ENCODE data around the gene PCSK2.

Gene PCSK2

DNA sequence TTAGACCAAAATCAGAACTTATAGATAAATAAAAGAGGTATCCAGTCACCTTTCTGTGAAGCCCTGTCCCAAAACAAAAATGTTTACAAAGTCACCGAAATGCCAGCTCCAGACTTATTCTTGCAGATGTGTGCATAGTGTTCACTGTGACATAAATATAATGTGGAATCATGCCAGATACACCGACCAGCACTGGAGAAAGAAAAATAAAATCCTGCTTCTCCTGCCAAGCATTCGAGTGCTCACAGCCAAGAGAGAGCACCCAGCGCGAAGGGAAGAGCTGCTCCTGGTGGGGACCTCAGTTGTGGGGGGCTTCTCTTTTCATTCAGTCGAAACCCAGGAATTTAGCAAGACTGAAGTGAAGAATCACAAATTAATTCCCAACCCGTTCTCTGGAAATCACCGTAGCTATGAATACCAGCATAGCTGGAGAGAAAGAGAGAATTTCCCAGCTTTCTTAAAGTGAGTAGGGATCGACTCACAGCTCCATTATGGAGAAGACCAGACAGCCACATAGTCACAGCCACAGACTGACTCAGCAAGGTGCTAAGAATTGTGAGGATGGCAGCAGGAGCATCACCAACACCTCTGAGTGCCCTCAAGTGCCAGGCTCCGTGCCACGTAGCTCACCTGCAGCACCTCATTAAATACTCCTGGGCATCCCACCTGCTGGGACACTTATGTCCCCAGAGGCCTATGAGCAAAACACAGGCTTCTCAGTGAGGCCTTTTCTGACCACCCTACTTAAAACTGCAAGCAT is 271.2 kb downstream of the PCSK2 start:
- DNase-seq (ENCODE audit: low read depth), result no peak
- H3K4me3 ChIP-seq (ENCODE audit: low read depth, low read length), result no peak overlapping the region

DNA sequence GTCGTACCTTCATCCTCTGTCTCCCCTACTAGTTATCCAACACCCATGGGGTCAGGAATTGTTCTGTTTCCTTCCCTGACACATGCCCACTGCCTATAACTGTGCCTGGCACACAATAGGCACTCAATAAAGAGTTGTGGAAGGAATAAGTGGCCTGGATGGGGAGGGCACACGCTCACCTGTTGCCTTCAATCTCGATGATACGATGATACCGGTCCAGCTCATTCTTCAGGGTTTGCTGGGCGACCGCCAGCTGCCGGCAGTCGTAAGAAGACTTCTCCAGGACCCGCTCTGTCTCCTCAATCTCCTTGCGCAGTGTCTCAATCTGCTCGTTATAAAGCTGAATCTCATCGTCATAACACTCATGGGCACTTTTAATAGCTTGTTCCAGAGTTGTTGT is 271.8 kb downstream of the PCSK2 start:
- no peak overlapping the region for H3K4me3 ChIP-seq (ENCODE audit: low read depth, low read length)
- DNase-seq (ENCODE audit: low read depth), result no peak

DNA sequence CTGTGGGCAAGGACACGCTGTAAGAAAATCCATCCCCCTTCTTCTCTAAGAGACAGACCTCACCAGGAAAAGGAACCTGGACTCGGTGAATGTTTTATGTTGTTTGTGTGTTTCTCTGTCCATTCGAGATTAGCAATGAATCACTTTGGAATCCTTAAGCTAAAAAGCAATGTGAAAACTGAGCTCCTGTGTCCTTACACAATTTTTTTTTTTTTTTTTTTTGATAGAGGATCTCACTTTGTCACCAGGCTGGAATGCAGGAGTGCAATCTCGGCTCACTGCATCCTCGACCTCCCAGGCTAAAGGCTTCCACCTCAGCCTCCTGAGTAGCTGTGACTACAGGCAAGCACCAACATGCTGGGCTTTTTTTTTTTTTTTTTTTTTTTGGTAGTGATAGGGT is 272.2 kb downstream of the PCSK2 start:
- no peak for DNase-seq (ENCODE audit: low read depth)

DNA sequence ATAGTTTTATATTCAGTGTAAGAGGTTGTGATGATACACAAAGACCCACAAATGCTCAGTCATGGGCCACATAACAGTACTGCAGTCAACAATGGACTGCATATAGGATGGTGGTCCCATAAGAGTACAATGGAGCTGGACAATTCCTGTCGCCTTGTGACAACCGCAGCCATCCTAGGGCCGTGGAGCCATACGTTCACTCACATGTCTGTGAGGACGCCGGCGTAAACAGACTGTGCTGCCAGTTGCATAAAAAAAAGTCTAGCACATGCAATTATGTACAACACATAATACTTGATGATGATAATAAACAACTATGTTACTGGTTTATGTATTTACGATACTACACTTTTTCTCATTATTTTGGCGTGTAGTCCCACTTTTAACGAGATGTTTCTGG is 273.4 kb downstream of the PCSK2 start:
- no peak for DNase-seq (ENCODE audit: low read depth)
- no peak overlapping the region for H3K4me3 ChIP-seq (ENCODE audit: low read depth, low read length)

More for the DNA sequence above, 272.2 kb downstream of the PCSK2 start:
- H3K4me3 ChIP-seq (ENCODE audit: low read depth, low read length), result no peak overlapping the region

DNA sequence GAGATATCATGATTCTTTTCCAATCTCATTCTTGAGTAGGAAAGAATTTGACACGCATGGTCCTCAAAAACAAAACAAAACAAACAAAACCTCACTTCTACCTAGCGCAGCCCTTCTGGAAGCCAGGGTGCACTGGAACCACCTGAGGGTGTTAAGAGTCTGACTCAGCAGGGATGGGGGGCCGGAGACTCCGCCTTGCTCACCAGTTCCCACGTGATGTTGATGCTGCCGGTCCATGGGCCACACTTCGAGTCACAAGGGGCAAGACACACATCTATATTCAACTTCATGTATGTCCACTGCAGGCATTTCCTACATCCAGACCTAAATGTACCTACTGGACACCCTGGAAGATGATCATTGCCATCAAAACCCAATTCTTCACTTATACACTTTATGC is 274.0 kb downstream of the PCSK2 start:
- H3K4me3 ChIP-seq (ENCODE audit: low read depth, low read length), result no peak overlapping the region
- DNase-seq (ENCODE audit: low read depth), result no peak

DNA sequence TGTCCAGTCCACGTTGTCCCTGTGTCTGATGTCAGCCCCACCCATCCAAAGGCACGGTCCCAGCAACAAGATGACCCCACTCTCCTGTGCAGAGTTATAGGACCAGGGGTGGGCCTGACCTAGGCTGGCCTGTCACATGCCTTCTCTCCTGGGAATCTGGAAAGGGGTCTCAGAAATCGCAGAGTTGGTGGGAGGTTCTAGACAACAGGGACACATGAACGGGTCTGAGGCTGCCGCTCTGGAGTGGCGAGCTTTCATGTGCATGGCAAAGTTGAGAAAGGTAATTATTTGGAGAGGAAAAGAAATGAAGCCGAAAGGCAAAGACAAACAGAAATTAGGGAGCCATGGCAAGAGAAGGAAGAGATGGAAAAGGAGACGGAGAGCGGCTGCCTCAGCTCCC is 274.9 kb downstream of the PCSK2 start:
- DNase-seq (ENCODE audit: low read depth), result no peak
- no peak overlapping the region for H3K4me3 ChIP-seq (ENCODE audit: low read depth, low read length)

DNA sequence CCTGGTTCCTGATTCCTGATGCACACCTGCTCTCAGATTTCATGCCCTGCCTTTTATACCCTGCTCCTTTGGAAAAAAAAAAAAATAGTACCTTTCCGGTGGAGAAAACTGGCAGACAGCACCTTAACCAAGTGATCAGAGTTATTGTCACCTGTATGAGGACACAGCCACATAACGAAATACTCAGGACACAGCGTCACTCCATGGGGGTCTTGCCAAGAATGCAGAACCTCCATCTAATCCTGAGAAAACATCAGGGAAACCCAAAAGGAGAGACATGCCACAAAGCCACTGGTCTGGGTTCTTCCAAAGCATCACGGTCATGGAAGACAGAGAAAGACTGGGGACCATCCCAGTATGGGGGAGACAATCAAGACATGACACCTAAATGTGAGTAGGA is 275.3 kb downstream of the PCSK2 start:
- no peak for DNase-seq (ENCODE audit: low read depth)

DNA sequence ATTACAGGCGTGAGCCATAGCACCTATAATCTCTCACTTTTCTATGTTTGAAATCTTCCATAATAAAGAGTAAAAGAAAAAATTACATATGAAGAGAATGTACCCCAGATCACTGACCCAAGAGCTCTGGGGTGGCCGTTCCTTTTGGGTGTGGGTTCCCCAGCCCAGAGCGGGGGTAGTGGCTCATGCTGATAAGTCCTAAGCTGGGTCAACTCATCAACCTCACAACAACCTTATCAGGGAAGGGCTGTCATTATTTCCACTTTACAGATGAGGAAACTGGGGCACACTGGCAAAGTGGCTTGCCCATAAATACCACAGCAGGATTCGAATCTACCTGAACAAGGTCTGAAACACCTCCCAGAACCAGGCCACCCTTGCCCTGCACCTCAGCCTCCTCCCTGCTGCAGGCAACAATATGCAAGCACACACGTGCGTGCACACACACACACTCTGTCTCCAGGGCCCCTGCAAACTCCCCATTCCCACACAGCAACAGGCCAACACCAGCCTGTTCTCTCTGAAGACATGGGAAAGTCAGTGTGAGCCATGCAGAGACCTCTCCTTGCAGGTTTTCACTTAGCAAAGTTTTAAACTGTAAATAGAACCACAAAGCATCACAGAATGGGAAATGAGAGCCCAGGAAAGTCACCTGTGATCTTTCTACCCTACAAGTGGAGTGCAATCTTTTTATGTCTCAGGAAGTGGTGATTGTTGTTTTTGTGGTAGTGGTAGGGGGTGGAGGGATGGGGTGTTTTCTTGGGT is 276.6 kb downstream of the PCSK2 start:
- no peak for DNase-seq (ENCODE audit: low read depth)
- H3K4me3 ChIP-seq (ENCODE audit: low read depth, low read length), result no peak overlapping the region

More for the DNA sequence above, 275.3 kb downstream of the PCSK2 start:
- no peak overlapping the region for H3K4me3 ChIP-seq (ENCODE audit: low read depth, low read length)

DNA sequence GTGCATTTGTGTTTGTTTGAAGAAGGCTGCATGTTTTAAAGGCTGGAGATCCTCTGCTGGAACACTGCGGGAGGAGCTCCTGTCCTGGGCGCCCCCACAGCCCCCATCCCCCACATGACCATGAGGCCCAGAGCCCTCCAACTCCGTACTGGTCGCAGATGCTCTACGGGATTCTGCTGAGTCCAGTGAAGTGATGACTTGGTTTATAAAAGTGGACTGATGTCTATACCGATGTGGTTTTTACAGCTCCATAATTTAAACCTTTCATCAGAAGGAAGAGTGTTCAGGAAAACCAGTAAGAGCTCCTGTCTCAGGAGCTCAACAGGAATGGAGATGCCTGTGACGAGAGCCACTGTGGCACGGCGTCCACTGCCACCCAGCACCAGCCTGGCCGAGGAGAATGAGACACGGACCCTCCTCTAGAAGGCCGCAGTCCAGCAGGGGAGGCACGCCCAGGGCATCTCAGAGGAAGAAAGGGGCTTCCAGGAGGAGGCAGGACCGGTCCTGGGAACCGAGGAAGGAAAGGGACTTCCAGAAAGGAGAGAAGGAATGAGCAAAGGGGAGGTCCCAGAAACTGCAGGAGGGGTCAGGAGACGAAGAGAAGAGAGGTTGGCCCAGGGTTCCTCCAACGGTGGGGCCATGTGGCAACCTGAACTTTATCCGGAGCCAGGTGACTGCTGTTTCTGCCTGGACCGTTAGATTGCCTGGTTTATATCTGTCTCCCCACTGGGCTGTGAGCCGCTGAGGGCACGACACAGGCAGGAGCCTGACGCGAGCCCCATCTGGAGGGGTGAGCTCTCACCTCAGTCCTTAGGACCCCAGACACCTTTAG is 277.4 kb downstream of the PCSK2 start:
- no peak for DNase-seq (ENCODE audit: low read depth)
- H3K4me3 ChIP-seq (ENCODE audit: low read depth, low read length), result peak overlapping the region; percentile 43

DNA sequence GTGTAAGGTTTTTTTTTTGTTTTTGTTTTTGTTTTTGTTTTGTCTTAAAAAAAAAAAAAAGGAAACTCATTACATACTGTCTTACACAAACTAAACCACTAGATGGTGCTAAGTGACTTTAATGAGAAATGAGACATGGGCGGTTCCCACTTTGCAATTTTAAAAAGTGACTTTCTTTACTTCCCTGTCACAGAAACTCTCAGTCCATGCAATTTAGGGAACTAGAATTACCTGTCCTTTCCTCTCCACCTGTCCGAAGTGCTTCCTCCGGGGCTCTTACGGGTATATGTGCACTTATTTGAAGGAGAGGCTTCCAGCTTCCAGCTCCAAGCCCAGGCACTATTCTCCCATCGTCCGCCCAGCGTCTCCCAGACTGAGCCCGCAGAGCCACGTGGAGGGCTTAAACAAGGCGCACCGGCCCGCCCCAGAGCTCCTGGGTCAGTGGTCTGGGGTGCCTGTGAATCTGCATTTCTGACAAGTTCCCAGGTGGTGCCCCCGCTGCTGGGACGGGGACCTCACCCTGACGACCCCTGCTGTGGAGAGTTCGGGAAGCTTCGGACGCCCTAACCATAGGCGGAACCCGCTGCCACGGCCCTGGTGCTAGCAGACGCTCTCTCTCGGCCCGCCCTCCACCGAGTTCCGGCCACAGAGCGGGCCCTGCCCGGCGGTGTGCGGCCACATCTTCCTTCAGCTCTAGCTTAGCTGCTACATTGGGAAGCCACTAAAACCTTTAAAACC is 278.2 kb downstream of the PCSK2 start:
- no peak for DNase-seq (ENCODE audit: low read depth)
- H3K4me3 ChIP-seq (ENCODE audit: low read depth, low read length), result peak overlapping the region; percentile 43

DNA sequence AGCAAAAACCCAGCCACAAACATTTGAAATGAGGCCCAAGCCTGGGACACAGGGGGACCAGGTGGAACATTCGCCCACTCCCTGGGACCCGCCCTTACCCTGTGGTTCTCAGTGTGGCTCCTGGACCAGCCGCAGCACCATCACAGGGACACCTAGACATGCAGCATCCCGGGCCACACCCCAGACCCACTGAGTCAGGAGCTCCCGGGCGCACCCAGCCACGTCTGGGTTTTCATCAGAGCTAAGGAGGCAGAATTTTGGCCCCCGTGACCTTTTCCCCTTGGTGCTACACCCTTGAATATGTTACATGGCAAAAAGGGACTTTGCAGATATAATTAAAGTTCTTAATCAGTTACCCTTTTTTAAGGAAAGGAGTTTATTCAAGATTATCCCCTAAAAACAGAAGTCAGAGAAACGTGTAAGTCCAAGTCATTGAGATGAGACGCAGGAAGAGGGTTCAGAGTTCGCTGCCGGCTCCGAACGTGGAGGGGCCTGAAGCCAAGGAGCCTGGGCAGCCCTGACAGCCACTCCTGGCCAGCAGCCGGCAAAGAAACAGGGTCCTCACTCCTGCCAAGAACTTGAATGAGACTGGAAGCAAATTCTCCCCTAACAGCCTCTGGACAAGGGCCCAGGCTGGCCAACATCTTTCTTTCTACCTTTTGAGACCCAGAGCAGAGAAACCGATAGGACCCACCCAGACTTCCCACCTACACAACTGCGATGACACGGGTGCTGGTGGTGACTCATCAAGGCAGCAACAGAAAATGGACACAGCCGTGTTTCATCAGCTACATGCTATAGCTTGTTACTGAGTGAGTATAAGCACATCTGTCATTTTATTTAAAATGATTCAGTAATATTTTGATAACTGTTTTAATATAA is 279.0 kb downstream of the PCSK2 start:
- DNase-seq (ENCODE audit: low read depth), result no peak

DNA sequence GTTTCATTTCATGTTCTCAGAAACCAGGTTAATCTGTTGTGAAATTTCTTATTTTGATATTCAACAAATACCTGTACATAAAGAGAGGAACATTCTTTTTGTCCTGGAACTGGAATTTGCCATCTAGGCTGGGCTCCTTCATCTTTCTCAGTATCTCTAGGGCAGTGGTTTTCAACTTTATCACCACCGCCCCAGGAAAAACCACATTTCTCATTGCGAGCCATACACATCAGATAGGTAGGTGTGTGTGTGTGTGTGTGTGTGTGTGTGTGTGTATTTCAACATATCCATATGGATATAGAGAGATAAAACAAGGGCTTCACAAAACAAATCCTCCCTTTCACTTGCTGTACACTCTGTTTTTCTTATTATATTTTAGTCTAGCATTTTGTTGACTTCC is 280.2 kb downstream of the PCSK2 start:
- no peak overlapping the region for H3K4me3 ChIP-seq (ENCODE audit: low read depth, low read length)
- DNase-seq (ENCODE audit: low read depth), result no peak

More for the DNA sequence above, 279.0 kb downstream of the PCSK2 start:
- H3K4me3 ChIP-seq (ENCODE audit: low read depth, low read length), result no peak overlapping the region

DNA sequence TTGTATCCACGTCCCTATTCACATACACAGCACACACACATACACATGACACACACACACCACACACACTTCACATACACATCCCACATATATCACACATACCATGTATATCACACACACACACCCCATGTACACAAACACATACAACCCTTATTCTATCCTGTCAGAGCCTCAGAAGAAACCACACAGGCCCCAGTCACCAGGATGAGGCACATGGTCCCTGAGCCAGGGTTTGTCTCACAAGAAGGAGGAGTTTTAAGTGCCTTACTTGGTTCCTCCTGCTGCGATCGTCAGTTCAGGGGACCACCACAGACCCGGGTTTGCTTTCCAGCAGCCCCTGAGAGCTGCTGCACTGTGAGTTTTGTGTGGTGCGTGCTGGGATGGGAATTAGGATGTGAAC is 280.7 kb downstream of the PCSK2 start:
- no peak for DNase-seq (ENCODE audit: low read depth)
- no peak overlapping the region for H3K4me3 ChIP-seq (ENCODE audit: low read depth, low read length)

DNA sequence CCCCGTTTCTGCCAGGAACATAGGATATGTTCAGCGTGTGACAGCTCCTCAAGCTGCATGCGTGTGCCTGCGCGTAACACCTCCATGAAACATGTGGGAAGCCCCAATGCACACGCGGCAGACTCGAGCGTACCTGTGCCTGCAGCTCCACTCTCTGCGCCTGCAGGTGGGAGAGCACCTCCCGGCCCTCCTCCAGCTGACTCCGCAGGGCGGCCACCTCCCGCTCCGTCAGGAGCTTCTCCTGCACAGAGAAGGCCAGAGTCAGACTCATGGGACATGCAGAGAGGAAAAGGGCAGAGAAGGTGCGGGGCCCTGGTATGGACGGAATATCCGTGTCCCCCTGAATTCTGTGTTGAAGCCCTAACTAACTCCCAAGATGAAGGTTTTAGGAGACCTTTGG is 281.9 kb downstream of the PCSK2 start:
- no peak overlapping the region for H3K4me3 ChIP-seq (ENCODE audit: low read depth, low read length)
- no peak for DNase-seq (ENCODE audit: low read depth)

DNA sequence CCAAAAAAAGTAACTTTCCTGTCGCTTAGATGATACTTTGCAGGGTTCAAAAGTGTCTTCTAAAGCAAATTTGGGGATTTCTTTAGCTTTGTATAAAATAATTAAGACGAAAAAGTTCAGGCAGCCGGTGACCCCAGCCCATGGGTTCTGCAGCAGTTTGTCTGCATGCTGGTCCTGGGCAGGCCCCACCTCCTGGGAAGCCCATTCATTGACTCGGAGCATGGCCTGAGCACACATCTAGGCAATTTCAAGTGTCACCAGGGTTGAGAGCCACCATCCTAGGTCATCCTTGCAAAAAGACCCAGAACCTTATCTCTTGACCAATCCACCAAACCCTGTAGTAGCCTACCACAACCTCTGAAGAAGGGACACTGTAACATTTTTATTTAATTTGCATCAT is 283.7 kb downstream of the PCSK2 start:
- no peak overlapping the region for H3K4me3 ChIP-seq (ENCODE audit: low read depth, low read length)

DNA sequence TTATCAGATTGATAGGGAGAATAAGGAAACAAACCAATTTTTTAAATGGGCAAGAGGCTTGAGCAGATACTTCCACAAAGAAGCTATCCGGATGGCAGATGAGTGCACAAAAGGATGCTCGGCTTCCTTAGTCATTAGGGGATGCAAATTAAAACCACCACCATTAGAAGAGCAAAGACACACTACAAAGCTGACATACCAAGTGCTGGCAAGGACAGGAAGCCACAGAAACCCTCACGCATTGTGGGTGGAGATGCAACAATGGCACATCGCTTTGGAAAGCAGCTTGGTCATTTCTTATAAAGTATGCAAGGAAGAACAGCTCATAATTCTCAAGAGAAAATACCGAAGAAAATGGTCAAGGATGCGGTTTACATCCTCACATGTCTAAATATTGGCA is 284.6 kb downstream of the PCSK2 start:
- H3K4me3 ChIP-seq (ENCODE audit: low read depth, low read length), result no peak overlapping the region
- no peak for DNase-seq (ENCODE audit: low read depth)

More for the DNA sequence above, 283.7 kb downstream of the PCSK2 start:
- DNase-seq (ENCODE audit: low read depth), result no peak

DNA sequence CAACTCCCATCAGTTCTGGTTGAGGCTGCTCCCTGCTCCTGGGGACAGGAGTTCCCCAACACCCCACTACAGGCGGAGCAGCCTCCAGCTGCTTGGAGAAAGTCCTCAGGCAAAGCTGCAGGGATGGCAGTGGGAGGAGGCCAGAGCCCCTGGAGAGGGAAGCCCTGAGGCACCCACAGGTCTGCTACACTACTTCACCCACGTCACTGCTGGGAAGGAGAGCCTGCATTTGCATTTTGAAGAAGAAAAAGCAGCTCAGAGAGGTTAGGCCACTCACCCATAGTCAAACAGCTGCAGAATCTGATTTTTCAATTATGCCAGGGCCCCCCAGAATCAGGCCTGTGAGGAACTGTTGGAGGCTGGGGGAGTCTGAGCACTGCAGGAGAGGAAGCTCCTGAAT is 287.1 kb downstream of the PCSK2 start:
- DNase-seq (ENCODE audit: low read depth), result no peak
- H3K4me3 ChIP-seq (ENCODE audit: low read depth, low read length), result no peak overlapping the region

DNA sequence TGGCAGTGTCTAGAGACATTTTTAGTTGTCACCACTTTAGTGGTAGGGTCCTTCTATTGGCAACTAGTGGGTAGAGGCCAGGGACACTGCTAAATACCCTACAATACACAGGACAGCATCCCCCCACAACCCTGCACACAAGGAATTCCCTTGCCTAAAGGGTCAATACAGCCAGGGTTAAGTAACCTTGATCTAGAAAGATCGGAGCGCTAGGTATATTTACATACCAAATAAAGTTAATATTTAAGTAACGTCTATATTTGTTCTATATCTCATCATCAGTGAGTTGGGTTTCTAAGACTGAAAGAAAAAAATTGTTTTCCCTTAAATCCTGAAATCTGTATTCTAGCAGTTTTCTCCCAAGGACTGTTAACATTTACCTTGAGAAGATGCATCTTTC is 288.2 kb downstream of the PCSK2 start:
- DNase-seq (ENCODE audit: low read depth), result no peak
- H3K4me3 ChIP-seq (ENCODE audit: low read depth, low read length), result no peak overlapping the region
